ENCODE results near the gene RAPGEF5.

- TF ChIP-seq TAF1 (IDR thresholded peaks at IDR 0.05; ENCODE audit: borderline replicate concordance, low read depth, low read length) (no peak), CHD2 (IDR thresholded peaks at IDR 0.05; ENCODE audit: low read length, partially characterized antibody) (no peak), EZH2phosphoT487 (IDR thresholded peaks at IDR 0.05; ENCODE audit: borderline replicate concordance, low read depth) (no peak), RCOR1 (IDR thresholded peaks at IDR 0.05; ENCODE audit: low read length) (no peak)
- TF ChIP-seq, protein P1, sequence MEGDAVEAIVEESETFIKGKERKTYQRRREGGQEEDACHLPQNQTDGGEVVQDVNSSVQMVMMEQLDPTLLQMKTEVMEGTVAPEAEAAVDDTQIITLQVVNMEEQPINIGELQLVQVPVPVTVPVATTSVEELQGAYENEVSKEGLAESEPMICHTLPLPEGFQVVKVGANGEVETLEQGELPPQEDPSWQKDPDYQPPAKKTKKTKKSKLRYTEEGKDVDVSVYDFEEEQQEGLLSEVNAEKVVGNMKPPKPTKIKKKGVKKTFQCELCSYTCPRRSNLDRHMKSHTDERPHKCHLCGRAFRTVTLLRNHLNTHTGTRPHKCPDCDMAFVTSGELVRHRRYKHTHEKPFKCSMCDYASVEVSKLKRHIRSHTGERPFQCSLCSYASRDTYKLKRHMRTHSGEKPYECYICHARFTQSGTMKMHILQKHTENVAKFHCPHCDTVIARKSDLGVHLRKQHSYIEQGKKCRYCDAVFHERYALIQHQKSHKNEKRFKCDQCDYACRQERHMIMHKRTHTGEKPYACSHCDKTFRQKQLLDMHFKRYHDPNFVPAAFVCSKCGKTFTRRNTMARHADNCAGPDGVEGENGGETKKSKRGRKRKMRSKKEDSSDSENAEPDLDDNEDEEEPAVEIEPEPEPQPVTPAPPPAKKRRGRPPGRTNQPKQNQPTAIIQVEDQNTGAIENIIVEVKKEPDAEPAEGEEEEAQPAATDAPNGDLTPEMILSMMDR (IDR thresholded peaks at IDR 0.05), result no peak
Observed at GRCh38 chr7:22156205-22156604, 200.7 kb downstream of the RAPGEF5 start.
